ENCODE results near the gene ZNF275.

DNA sequence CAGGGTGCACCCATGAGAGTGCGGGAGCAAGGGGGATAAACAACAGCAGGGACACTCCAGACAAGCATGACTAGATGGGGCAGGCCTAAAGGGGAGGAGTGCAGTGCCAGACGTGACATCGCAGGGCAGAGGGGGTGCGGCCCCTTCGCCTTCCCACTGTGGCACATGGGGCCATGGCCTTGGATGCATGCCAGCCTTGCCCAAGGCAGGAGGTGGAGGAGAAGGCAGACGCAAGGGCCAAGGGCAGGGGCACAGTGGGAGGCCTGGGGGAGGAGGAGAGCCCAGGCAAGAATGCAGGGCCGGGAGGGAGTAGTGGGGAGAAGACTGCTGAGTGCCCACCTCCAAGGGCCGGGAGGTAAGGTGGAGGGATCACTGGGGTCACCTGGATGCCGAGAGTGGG, 45.6 kb downstream of the ZNF275 start:
- TF ChIP-seq POLR2AphosphoS5 (IDR thresholded peaks at IDR 0.05; ENCODE audit: insufficient read depth in 1 of 2, low read depth in 1 of 2) = no peak
- TF ChIP-seq, protein P1, sequence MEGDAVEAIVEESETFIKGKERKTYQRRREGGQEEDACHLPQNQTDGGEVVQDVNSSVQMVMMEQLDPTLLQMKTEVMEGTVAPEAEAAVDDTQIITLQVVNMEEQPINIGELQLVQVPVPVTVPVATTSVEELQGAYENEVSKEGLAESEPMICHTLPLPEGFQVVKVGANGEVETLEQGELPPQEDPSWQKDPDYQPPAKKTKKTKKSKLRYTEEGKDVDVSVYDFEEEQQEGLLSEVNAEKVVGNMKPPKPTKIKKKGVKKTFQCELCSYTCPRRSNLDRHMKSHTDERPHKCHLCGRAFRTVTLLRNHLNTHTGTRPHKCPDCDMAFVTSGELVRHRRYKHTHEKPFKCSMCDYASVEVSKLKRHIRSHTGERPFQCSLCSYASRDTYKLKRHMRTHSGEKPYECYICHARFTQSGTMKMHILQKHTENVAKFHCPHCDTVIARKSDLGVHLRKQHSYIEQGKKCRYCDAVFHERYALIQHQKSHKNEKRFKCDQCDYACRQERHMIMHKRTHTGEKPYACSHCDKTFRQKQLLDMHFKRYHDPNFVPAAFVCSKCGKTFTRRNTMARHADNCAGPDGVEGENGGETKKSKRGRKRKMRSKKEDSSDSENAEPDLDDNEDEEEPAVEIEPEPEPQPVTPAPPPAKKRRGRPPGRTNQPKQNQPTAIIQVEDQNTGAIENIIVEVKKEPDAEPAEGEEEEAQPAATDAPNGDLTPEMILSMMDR (IDR thresholded peaks at IDR 0.05) = no peak
